Neural progenitor cell (in vitro differentiated cells): ENCODE results near the gene LRFN4. TPM values are rescaled to one million over a fixed set of nuclear protein-coding genes. Genes with fewer than 3 reads are reported as not detected.

Experiments used
- DNase-seq: peaks from one replicate; pipeline ENCODE4 v3.0.0-alpha.2; 2016; ENCODE audit warnings: low spot score
- H2AFZ ChIP-seq: fragments of 200-600 bp; sonication (generic); replicated peaks from 2 replicates; pipeline ENCODE4 v1.6.1; 2016; ENCODE audit warnings: antibody characterized with exemption
- H3F3A ChIP-seq: fragments of 200-600 bp; sonication (generic); 2 replicates; pipeline ENCODE4 v1.6.1; 2016; ENCODE audit warnings: antibody characterized with exemption, low read depth
- H3K27ac ChIP-seq: fragments of 200-600 bp; sonication (generic); 2 replicates; pipeline ENCODE4 v1.5.1; 2016; ENCODE audit warnings: mild to moderate bottlenecking
- H3K27me3 ChIP-seq: fragments of 200-600 bp; sonication (generic); 2 replicates; pipeline ENCODE4 v1.6.1; 2016; ENCODE audit warnings: mild to moderate bottlenecking, moderate library complexity
- H3K36me3 ChIP-seq: fragments of 200-600 bp; sonication (generic); 2 replicates; pipeline ENCODE4 v1.5.1; 2016
- H3K4me1 ChIP-seq: fragments of 200-600 bp; sonication (generic); 2 replicates; pipeline ENCODE4 v1.6.1; 2016; ENCODE audit warnings: mixed run types
- H3K4me2 ChIP-seq: fragments of 200-600 bp; sonication (generic); 2 replicates; pipeline ENCODE4 v1.6.1; 2016
- H3K4me3 ChIP-seq: fragments of 200-600 bp; sonication (generic); 2 replicates; pipeline ENCODE4 v1.5.1; 2016
- H3K79me2 ChIP-seq: fragments of 200-600 bp; sonication (generic); 2 replicates; pipeline ENCODE4 v1.6.1; 2016; ENCODE audit warnings: low read depth
- H3K9ac ChIP-seq: fragments of 200-600 bp; sonication (generic); 2 replicates; pipeline ENCODE4 v1.6.1; 2016
- H3K9me3 ChIP-seq: fragments of 200-600 bp; sonication (generic); 2 replicates; pipeline ENCODE4 v1.5.1; 2016; ENCODE audit warnings: low read depth
- H4K20me1 ChIP-seq: fragments of 200-600 bp; sonication (generic); 2 replicates; pipeline ENCODE4 v1.6.1; 2016; ENCODE audit warnings: low read depth
- H3K27ac Mint-ChIP-seq: 3 replicates; pipeline ENCODE4 v1.8.0; 2021; ENCODE audit warnings: mixed read lengths
- H3K27me3 Mint-ChIP-seq: 2 replicates; pipeline ENCODE4 v1.8.0; 2022; ENCODE audit warnings: low read depth, mild to moderate bottlenecking, inconsistent platforms, moderate library complexity, mixed read lengths; ENCODE audit not compliant: insufficient read depth
- H3K36me3 Mint-ChIP-seq: 3 replicates; pipeline ENCODE4 v1.8.0; 2021; ENCODE audit warnings: mixed read lengths
- H3K4me1 Mint-ChIP-seq: 3 replicates; pipeline ENCODE4 v1.8.0; 2021; ENCODE audit warnings: mixed read lengths
- H3K4me3 Mint-ChIP-seq: 3 replicates; pipeline ENCODE4 v1.8.0; 2021; ENCODE audit warnings: mild to moderate bottlenecking, moderate library complexity, mixed read lengths
- H3K9me3 Mint-ChIP-seq: 3 replicates; pipeline ENCODE4 v1.8.0; 2020; ENCODE audit warnings: mixed read lengths
- CTCF ChIP-seq: fragments of 200-600 bp; sonication (generic); IDR thresholded peaks from 2 replicates; pipeline ENCODE4 v1.5.1; 2017; ENCODE audit warnings: antibody characterized with exemption, mild to moderate bottlenecking
- EZH2 ChIP-seq: fragments of 200-600 bp; sonication (generic); IDR thresholded peaks from 2 replicates; pipeline ENCODE4 v1.6.1; 2017; ENCODE audit warnings: antibody characterized with exemption, mild to moderate bottlenecking, moderate library complexity
- EZH2phosphoT487 ChIP-seq: fragments of 200-600 bp; sonication (generic); IDR thresholded peaks from 2 replicates; pipeline ENCODE4 v1.6.1; 2017; ENCODE audit warnings: antibody characterized with exemption
- total RNA-seq: library from RNA; depleted of rRNA; stranded (reverse); fragments of >200 nt; gene quantifications from 2 replicates; pipeline ENCODE4 v1.2.3, GENCODE V29; 2015; ENCODE audit warnings: low replicate concordance

LRFN4 gene
- total RNA-seq, 1 donor from 2014 or later = 6.7 TPM

GRCh38 chr11:66879000-66879399, 22.1 kb downstream of the LRFN4 start:
- Histone ChIP-seq H3K4me1 (peaks cover 36% of the 10 kb centered on the region), H2AFZ (no peak overlapping the region), H4K20me1 (no peaks in the 10 kb centered on the region), H3K36me3 (no peaks in the 10 kb centered on the region), H3K9ac (no peak overlapping the region), H3K4me3 (no peak overlapping the region), H3K27me3 (no peaks in the 10 kb centered on the region), H3F3A (peaks cover 9% of the 10 kb centered on the region), H3K27ac (no peak overlapping the region), H3K9me3 (no peaks in the 10 kb centered on the region), H3K79me2 (no peaks in the 10 kb centered on the region), H3K4me2 (no peak overlapping the region)
- DNase-seq = no peak
- Mint-ChIP-seq H3K9me3 (no peaks in the 10 kb centered on the region), H3K27ac (no peak overlapping the region), H3K4me1 (peaks cover 63% of the 10 kb centered on the region), H3K36me3 (no peaks in the 10 kb centered on the region), H3K27me3 (peaks cover 5% of the 10 kb centered on the region), H3K4me3 (no peak overlapping the region)
- TF ChIP-seq CTCF (no peak), EZH2phosphoT487 (no peak), EZH2 (no peak)

GRCh38 chr11:66879583-66879982, 22.7 kb downstream of the LRFN4 start:
- H3K27ac Mint-ChIP-seq = peak overlapping the region; percentile 52
- Histone ChIP-seq H3K36me3 (no peaks in the 10 kb centered on the region), H3K4me3 (no peak overlapping the region), H4K20me1 (no peaks in the 10 kb centered on the region), H3F3A (peaks cover 9% of the 10 kb centered on the region), H2AFZ (no peak overlapping the region), H3K79me2 (no peaks in the 10 kb centered on the region), H3K4me2 (no peak overlapping the region), H3K4me1 (peaks cover 36% of the 10 kb centered on the region), H3K27me3 (no peaks in the 10 kb centered on the region), H3K27ac (no peak overlapping the region), H3K9ac (no peak overlapping the region), H3K9me3 (no peaks in the 10 kb centered on the region)
- TF ChIP-seq CTCF (no peak), EZH2 (no peak), EZH2phosphoT487 (no peak)
- no peaks in the 10 kb centered on the region for H3K9me3 Mint-ChIP-seq
- H3K36me3 Mint-ChIP-seq = no peaks in the 10 kb centered on the region
- H3K4me3 Mint-ChIP-seq = no peak overlapping the region
- peaks cover 5% of the 10 kb centered on the region for H3K27me3 Mint-ChIP-seq
- no peak for DNase-seq
- H3K4me1 Mint-ChIP-seq = peaks cover 63% of the 10 kb centered on the region

DNA sequence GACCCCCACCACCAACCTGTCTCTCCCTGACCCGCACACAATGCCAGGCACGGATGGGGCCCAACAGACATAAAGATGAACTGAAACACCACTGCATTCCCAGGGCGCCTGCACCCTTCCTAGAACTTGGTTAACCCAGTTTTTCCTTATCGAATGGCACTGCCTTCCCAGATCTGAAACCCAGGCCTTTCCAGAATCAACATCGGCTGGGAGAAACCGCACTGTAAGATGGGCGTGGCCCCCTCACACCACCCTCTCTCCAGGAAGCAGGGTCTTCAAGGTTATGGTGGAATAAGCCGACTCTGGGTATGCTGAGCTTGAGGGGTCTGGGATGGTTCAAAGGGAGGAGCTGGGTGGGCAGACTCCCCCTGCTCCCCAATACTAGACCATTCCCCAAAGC, 23.1 kb downstream of the LRFN4 start:
- peaks cover 5% of the 10 kb centered on the region for H3K27me3 Mint-ChIP-seq
- no peak overlapping the region for H3K27ac ChIP-seq
- H3K4me1 Mint-ChIP-seq = peaks cover 60% of the 10 kb centered on the region
- no peaks in the 10 kb centered on the region for H3K9me3 Mint-ChIP-seq
- H3K36me3 ChIP-seq = no peaks in the 10 kb centered on the region
- no peak overlapping the region for H3K4me3 ChIP-seq
- H3K4me3 Mint-ChIP-seq = no peak overlapping the region
- no peak overlapping the region for H3K9ac ChIP-seq
- no peak overlapping the region for H3K4me2 ChIP-seq
- DNase-seq = no peak
- no peaks in the 10 kb centered on the region for H3K27me3 ChIP-seq
- H3K4me1 ChIP-seq = peaks cover 36% of the 10 kb centered on the region
- no peaks in the 10 kb centered on the region for H3K79me2 ChIP-seq
- peaks cover 9% of the 10 kb centered on the region for H3F3A ChIP-seq
- H3K36me3 Mint-ChIP-seq = no peaks in the 10 kb centered on the region
- no peaks in the 10 kb centered on the region for H3K9me3 ChIP-seq
- no peak for TF ChIP-seq EZH2phosphoT487
- no peak for TF ChIP-seq CTCF
- no peak for TF ChIP-seq EZH2
- H2AFZ ChIP-seq = no peak overlapping the region
- no peaks in the 10 kb centered on the region for H4K20me1 ChIP-seq
- H3K27ac Mint-ChIP-seq = peak overlapping the region; percentile 52
